NCI-H446 treated with DMSO at 0.1 percent for 48 hours (cell line): ENCODE results near the gene GRPEL1.

ENCODE experiments used
- DNase-seq: peaks from one replicate; lab custom pipeline; 2025; lab: John Stamatoyannopoulos, UW

Gene GRPEL1

GRCh38 chr4:7023901-7024300 lies 44.0 kb downstream of the GRPEL1 start:
- no peak for DNase-seq

DNA sequence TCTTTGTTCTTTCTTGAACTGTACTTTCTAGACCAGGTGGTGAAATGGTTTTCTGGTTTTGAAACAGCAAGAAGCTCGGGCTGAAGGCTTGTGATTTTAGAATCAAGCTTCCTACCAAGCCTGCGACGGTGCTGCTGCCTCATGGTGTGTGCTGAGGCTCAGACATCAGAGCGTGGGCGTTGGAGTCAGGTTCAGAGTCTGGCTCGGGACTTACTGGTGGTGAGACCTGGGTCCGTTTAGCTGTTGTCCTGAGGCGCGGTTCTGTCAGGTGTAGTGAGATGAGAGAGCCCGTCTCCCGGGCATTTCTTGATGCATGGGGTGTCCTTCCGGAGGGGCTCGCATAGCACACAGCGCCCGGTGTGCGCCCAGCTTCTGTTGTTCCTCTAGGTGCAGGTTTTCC lies 44.4 kb downstream of the GRPEL1 start:
- no peak for DNase-seq

- DNase-seq, result no peak
These were observed 45.8 kb downstream of the GRPEL1 start for GRCh38 chr4:7021930-7022664.

DNA sequence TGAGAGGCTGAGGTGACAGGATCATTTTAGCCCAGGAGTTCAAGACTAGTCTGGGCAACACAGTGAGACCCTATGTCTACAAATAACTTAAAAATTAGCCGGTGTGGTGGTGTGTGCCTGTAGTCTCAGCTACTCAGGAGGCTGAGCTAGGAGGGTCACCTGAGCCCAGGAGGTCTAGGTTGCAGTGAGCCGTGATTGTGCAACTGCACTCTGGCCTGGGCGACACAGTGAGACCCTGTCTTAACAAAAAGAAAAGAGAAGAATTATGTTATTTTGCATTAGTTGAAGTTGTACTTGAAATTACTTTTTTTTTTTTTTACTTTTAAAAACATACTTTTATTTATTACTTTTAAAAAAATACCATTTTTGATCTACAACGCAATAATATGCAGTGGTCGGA lies 46.5 kb downstream of the GRPEL1 start:
- no peak for DNase-seq

DNA sequence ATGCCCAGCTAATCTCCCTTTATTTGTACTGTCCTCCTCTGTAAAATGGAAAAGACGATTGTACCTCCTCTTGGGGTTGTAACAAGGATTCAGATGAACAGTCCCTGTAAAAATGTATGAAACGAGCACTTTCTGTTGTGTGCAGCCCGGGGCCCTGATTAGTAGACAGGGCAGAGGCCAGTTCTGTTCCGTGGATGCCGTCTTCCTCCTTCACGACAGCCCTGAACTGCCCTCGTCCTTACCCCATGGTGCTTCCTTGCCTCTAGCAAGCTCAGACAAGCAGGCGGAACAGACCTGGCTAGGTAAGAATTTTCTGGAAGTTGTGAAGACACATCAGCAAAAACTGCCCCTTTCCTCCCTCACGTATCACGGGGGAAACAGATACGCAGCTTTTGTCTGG lies 47.0 kb downstream of the GRPEL1 start:
- DNase-seq, result no peak

GRCh38 chr4:7020290-7020689 lies 47.6 kb downstream of the GRPEL1 start:
- no peak for DNase-seq

GRCh38 chr4:7019367-7019766 lies 48.5 kb downstream of the GRPEL1 start:
- no peak for DNase-seq

DNA sequence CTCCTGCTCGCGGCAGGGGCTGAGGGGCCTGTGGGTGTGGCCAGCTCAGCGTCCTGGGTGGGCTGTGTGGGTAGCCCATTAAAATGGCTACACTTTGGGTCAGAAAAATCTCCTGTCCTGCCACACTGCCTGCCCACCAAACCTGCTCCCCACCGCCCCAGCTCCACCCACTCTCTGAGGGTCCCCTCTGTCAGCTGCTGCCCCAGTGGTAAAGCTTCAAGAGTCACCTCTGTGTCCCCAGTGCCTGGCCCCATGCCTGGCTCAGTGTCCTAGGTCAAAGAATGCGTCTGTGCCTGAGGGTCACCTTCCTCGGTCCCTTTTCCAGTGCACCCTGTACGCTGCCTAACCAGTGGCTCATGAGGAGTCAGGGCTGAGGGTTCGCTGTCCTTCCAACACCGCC lies 49.6 kb downstream of the GRPEL1 start:
- no peak for DNase-seq

GRCh38 chr4:7017446-7018048 lies 50.3 kb downstream of the GRPEL1 start:
- no peak for DNase-seq

DNA sequence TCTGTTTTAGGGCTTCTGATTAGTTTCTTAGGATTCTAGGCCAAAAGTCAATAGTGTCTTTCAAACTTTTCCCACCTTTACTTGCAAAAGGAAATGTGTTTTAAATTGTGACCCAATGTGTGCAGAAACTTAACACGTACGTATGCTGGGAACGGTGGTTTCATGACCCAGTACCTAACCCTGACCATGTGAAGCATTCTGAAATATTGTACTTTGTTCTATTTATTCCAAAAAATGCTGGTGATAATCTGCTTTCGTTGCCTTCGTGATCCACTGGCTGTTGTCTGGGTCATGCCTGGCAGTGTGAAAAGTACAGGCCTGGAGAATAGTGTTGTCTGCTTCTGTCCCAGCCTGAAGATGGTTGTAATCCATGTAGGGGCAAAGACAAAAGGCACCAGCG lies 51.4 kb downstream of the GRPEL1 start:
- no peak for DNase-seq

- no peak for DNase-seq
These were observed 51.8 kb downstream of the GRPEL1 start for GRCh38 chr4:7016086-7016485.

DNA sequence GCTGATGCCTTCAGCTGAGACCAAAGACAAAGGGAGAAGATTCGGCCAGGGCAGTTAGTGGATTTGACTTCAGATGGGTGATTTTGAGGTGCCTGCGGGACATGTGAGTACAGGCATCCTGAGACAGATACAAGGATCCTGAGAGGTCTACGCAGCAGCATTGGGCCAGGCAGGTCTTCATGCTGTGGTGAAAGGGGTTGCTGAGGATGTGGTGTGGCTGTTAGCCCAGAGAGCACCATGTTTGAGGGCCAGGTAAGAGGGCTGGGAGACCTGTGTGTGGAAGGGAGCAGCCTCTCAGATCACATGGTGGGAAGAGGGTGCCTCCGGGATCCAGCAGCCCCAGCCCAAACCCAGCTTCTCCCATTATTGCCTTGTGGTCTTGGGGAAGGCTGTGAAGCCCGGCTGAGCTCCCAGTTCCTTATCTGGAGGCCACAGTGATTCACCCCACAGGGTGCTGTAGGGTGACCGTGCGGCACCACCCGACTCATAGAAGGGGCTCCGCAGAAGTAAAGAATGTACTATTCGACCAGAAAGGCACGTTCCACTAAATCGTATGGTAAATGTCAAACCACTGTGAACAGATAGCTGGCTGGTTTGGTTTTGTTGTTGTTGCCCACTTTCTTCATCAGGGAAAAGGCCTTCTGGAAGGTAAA lies 52.4 kb downstream of the GRPEL1 start:
- DNase-seq, result no peak

GRCh38 chr4:7014815-7015214 lies 53.0 kb downstream of the GRPEL1 start:
- DNase-seq, result no peak

GRCh38 chr4:7013175-7013574 lies 54.7 kb downstream of the GRPEL1 start:
- DNase-seq, result no peak

DNA sequence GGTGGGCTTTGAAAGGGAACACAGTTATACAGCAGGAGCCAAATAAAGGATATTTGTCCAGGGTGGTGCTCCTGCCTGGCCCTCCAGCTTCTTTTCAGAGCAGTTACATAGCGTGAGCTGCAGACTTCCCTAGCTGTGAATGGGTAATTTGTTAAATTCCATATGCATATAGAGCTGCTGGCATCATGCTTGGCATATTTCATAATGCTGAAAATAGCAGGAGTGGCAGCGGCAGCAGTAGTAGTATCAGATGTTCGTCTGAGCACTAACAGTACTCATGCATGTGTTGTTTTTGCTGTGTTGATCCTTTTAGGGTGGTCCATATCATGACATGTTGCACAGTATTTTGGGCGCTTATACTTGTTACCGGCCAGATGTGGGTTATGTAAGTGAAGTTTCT lies 58.3 kb downstream of the GRPEL1 start:
- no peak for DNase-seq
